Astrocyte (in vitro differentiated cells and primary cell): ENCODE results near the gene CHEK2. TPM values are rescaled to one million over a fixed set of nuclear protein-coding genes. Genes with fewer than 3 reads are reported as not detected.

Experiments used
- DNase-seq: peaks from one replicate; pipeline ENCODE4 v3.0.0-alpha.2; 2010; ENCODE audit warnings: low read depth
- FAIRE-seq: peaks from 2 replicates; lab custom pipeline; 2011; peaks lifted over from hg19 to GRCh38; lab: Jason Lieb, UNC
- H2AFZ ChIP-seq: 2 replicates; pipeline ENCODE4 v1.6.0; 2012; ENCODE audit warnings: low read depth, low read length, inconsistent platforms
- H3K27ac ChIP-seq: 2 replicates; pipeline ENCODE4 v1.5.1; 2011; ENCODE audit warnings: low read depth, low read length, inconsistent platforms
- H3K27me3 ChIP-seq: 2 replicates; pipeline ENCODE4 v1.6.0; 2011; ENCODE audit warnings: low read length, inconsistent platforms; ENCODE audit not compliant: insufficient read depth
- H3K36me3 ChIP-seq: 2 replicates; pipeline ENCODE4 v1.5.1; 2011; ENCODE audit warnings: low read length, inconsistent platforms; ENCODE audit not compliant: insufficient read depth
- H3K4me1 ChIP-seq: 2 replicates; pipeline ENCODE4 v1.5.1; 2011; ENCODE audit warnings: low read length, inconsistent platforms; ENCODE audit not compliant: insufficient read depth
- H3K4me2 ChIP-seq: 2 replicates; pipeline ENCODE4 v1.6.0; 2012; ENCODE audit warnings: low read length, inconsistent platforms
- H3K4me3 ChIP-seq: 2 replicates; pipeline ENCODE4 v1.5.1; 2011; ENCODE audit warnings: low read depth, mild to moderate bottlenecking, low read length, inconsistent platforms; ENCODE audit not compliant: insufficient read depth
- H3K79me2 ChIP-seq: 2 replicates; pipeline ENCODE4 v1.6.0; 2012; ENCODE audit warnings: mild to moderate bottlenecking, low read length, inconsistent platforms; ENCODE audit not compliant: insufficient read depth
- H3K9ac ChIP-seq: 2 replicates; pipeline ENCODE4 v1.6.0; 2012; ENCODE audit warnings: mild to moderate bottlenecking, low read length, inconsistent platforms
- H3K9me3 ChIP-seq: 2 replicates; pipeline ENCODE4 v1.5.1; 2012; ENCODE audit warnings: low read depth, mild to moderate bottlenecking, low read length, inconsistent platforms; ENCODE audit not compliant: insufficient read depth
- H4K20me1 ChIP-seq: 2 replicates; pipeline ENCODE4 v1.6.0; 2012; ENCODE audit warnings: low read length, inconsistent platforms; ENCODE audit not compliant: insufficient read depth
- H3K27ac Mint-ChIP-seq: one replicate; pipeline ENCODE4 v1.8.0; 2021; ENCODE audit warnings: mild to moderate bottlenecking, mixed read lengths; ENCODE audit not compliant: unreplicated experiment
- H3K27me3 Mint-ChIP-seq: one replicate; pipeline ENCODE4 v1.8.0; 2021; ENCODE audit warnings: low read depth, mixed read lengths; ENCODE audit not compliant: unreplicated experiment
- H3K36me3 Mint-ChIP-seq: one replicate; pipeline ENCODE4 v1.8.0; 2021; ENCODE audit warnings: low read depth, mixed read lengths; ENCODE audit not compliant: unreplicated experiment
- H3K4me1 Mint-ChIP-seq: one replicate; pipeline ENCODE4 v1.8.0; 2021; ENCODE audit warnings: low read depth, mixed read lengths; ENCODE audit not compliant: unreplicated experiment
- H3K4me3 Mint-ChIP-seq: one replicate; pipeline ENCODE4 v1.8.0; 2021; ENCODE audit warnings: mild to moderate bottlenecking, moderate library complexity, mixed read lengths; ENCODE audit not compliant: unreplicated experiment
- H3K9me3 Mint-ChIP-seq: one replicate; pipeline ENCODE4 v1.8.0; 2021; ENCODE audit warnings: mild to moderate bottlenecking, mixed read lengths; ENCODE audit not compliant: unreplicated experiment
- EZH2 ChIP-seq: IDR thresholded peaks from 2 replicates; pipeline ENCODE4 v1.6.1; 2012; ENCODE audit warnings: mild to moderate bottlenecking, low read length, inconsistent platforms; ENCODE audit not compliant: insufficient read depth
- total RNA-seq: library from RNA; stranded (reverse); gene quantifications from 2 replicates; pipeline ENCODE4 v1.2.1, GENCODE V29; 2021
- TF ChIP-seq, protein P1 (sequence below): IDR thresholded peaks from 2 replicates; pipeline ENCODE4 v1.5.1; 2011; ENCODE audit warnings: low read depth, mild to moderate bottlenecking, inconsistent platforms, low read length, moderate library complexity; ENCODE audit not compliant: insufficient read depth

The CHEK2 gene
- total RNA-seq, 1 donor from 2014 or later, result 5.7 TPM

GRCh38 chr22:28711341-28711740, 30.3 kb downstream of the CHEK2 start:
- Mint-ChIP-seq H3K4me3 (no peak overlapping the region), H3K36me3 (peaks cover 2% of the 10 kb centered on the region)

GRCh38 chr22:28710576-28711191, 30.9 kb downstream of the CHEK2 start:
- Histone ChIP-seq H3K9ac (peak overlapping the region; percentile 22), H3K27me3 (no peaks in the 10 kb centered on the region), H2AFZ (no peak overlapping the region), H3K27ac (peak overlapping the region; percentile 46), H3K9me3 (no peaks in the 10 kb centered on the region), H3K36me3 (no peaks in the 10 kb centered on the region), H3K79me2 (no peaks in the 10 kb centered on the region), H3K4me3 (no peak overlapping the region), H3K4me1 (peaks cover 15% of the 10 kb centered on the region), H4K20me1 (no peaks in the 10 kb centered on the region), H3K4me2 (peak overlapping the region; percentile 73)
- Mint-ChIP-seq H3K4me1 (peaks cover 29% of the 10 kb centered on the region), H3K9me3 (no peaks in the 10 kb centered on the region), H3K27ac (peak overlapping the region; percentile 54), H3K4me3 (no peak overlapping the region), H3K27me3 (no peaks in the 10 kb centered on the region), H3K36me3 (peaks cover 2% of the 10 kb centered on the region)
- TF ChIP-seq, protein P1, sequence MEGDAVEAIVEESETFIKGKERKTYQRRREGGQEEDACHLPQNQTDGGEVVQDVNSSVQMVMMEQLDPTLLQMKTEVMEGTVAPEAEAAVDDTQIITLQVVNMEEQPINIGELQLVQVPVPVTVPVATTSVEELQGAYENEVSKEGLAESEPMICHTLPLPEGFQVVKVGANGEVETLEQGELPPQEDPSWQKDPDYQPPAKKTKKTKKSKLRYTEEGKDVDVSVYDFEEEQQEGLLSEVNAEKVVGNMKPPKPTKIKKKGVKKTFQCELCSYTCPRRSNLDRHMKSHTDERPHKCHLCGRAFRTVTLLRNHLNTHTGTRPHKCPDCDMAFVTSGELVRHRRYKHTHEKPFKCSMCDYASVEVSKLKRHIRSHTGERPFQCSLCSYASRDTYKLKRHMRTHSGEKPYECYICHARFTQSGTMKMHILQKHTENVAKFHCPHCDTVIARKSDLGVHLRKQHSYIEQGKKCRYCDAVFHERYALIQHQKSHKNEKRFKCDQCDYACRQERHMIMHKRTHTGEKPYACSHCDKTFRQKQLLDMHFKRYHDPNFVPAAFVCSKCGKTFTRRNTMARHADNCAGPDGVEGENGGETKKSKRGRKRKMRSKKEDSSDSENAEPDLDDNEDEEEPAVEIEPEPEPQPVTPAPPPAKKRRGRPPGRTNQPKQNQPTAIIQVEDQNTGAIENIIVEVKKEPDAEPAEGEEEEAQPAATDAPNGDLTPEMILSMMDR, result no peak
- no peak for TF ChIP-seq EZH2
- DNase-seq (peak; percentile 85), FAIRE-seq (peak; percentile 23)

More at GRCh38 chr22:28711341-28711740, 30.3 kb downstream of the CHEK2 start:
- peak overlapping the region; percentile 46 for H3K4me2 ChIP-seq
- no peak overlapping the region for H3K9ac ChIP-seq
- H2AFZ ChIP-seq, result no peak overlapping the region
- H3K36me3 ChIP-seq, result no peaks in the 10 kb centered on the region
- H3K4me1 ChIP-seq, result peaks cover 15% of the 10 kb centered on the region
- H3K4me3 ChIP-seq, result no peak overlapping the region
- H3K27me3 ChIP-seq, result no peaks in the 10 kb centered on the region
- no peaks in the 10 kb centered on the region for H4K20me1 ChIP-seq
- TF ChIP-seq, protein P1, result no peak
- no peak for TF ChIP-seq EZH2
- DNase-seq, result no peak
- no peak overlapping the region for H3K27ac Mint-ChIP-seq
- no peak for FAIRE-seq
- peak overlapping the region; percentile 46 for H3K27ac ChIP-seq
- no peaks in the 10 kb centered on the region for H3K79me2 ChIP-seq
- H3K4me1 Mint-ChIP-seq, result peaks cover 29% of the 10 kb centered on the region
- H3K9me3 Mint-ChIP-seq, result no peaks in the 10 kb centered on the region
- H3K27me3 Mint-ChIP-seq, result no peaks in the 10 kb centered on the region
- no peaks in the 10 kb centered on the region for H3K9me3 ChIP-seq

- no peaks in the 10 kb centered on the region for H3K27me3 Mint-ChIP-seq
- Histone ChIP-seq H3K4me2 (peak overlapping the region; percentile 73), H3K27me3 (no peaks in the 10 kb centered on the region), H3K27ac (peak overlapping the region; percentile 46), H3K4me1 (peaks cover 15% of the 10 kb centered on the region), H3K36me3 (no peaks in the 10 kb centered on the region), H3K79me2 (no peaks in the 10 kb centered on the region), H4K20me1 (no peaks in the 10 kb centered on the region), H2AFZ (no peak overlapping the region), H3K9ac (no peak overlapping the region), H3K4me3 (no peak overlapping the region), H3K9me3 (no peaks in the 10 kb centered on the region)
- TF ChIP-seq, protein P1, result no peak
- TF ChIP-seq EZH2, result no peak
- peaks cover 2% of the 10 kb centered on the region for H3K36me3 Mint-ChIP-seq
- H3K4me1 Mint-ChIP-seq, result peaks cover 29% of the 10 kb centered on the region
- H3K9me3 Mint-ChIP-seq, result no peaks in the 10 kb centered on the region
- FAIRE-seq (no peak), DNase-seq (peak; percentile 8)
- no peak overlapping the region for H3K4me3 Mint-ChIP-seq
- peak overlapping the region; percentile 20 for H3K27ac Mint-ChIP-seq
Measured at GRCh38 chr22:28710107-28710506, 31.5 kb downstream of the CHEK2 start.
